B cell (primary cell): ENCODE results near the gene RBM33. TPM values are rescaled to one million over a fixed set of nuclear protein-coding genes. Genes with fewer than 3 reads are reported as not detected.

Experiments used
- ATAC-seq: fragments of 200-7000 bp; cut with Tn5 transposase; one replicate; pipeline ENCODE4 v1.10.0; 2021; ENCODE audit warnings: low read depth, mild to moderate bottlenecking, moderate number of reproducible peaks, moderate library complexity
- CTCF ChIA-PET: fragments of 350-600 bp; sonication (Branson Sonifier 250); formaldehyde crosslinking; loops from one replicate; lab custom pipeline; 2021; ENCODE audit warnings: antibody characterized with exemption, inconsistent platforms; lab: Charles Lee
- POLR2A ChIA-PET: fragments of 350-600 bp; sonication (Branson Sonifier 250); formaldehyde crosslinking; loops from one replicate; lab custom pipeline; 2021; ENCODE audit warnings: antibody characterized with exemption; lab: Charles Lee
- DNase-seq: peaks from one replicate; pipeline ENCODE4 v3.0.0; 2013
- H2AFZ ChIP-seq: 2 replicates; pipeline ENCODE4 v1.6.1; 2012; ENCODE audit warnings: mild to moderate bottlenecking, low read depth, low read length; ENCODE audit not compliant: insufficient read depth, poor library complexity, severe bottlenecking
- H3K27ac ChIP-seq, 2 donors: 1 replicate in 1 of 2; 2 replicates in 1 of 2; pipeline ENCODE4 v1.5.1; 2012 to 2013; ENCODE audit warnings: low read length in 2 of 2, mild to moderate bottlenecking in 2 of 2, moderate library complexity in 1 of 2
- H3K27me3 ChIP-seq, 4 experiments: fragments of 200-600 bp in 1 of 4; sonication (generic) in 1 of 4; replicated peaks in 1 of 4; 1 replicate in 2 of 4; 2 replicates in 2 of 4; pipeline versions ENCODE4 v1.6.1 to v1.7.0; 2013 to 2016; ENCODE audit warnings: low read length in 3 of 4, mild to moderate bottlenecking in 2 of 4, mixed read lengths in 1 of 4, moderate library complexity in 1 of 4; ENCODE audit not compliant: insufficient read depth in 4 of 4, control insufficient read depth in 3 of 4; ENCODE audit errors: control extremely low read depth in 1 of 4
- H3K36me3 ChIP-seq, 2 experiments: replicated peaks in 1 of 2; 1 replicate in 1 of 2; 2 replicates in 1 of 2; pipeline versions ENCODE4 v1.6.1 to v1.7.1; 2013; ENCODE audit warnings: low read length in 1 of 2; ENCODE audit not compliant: insufficient read depth in 2 of 2, control insufficient read depth in 1 of 2; ENCODE audit errors: control extremely low read depth in 1 of 2, extremely low read depth in 1 of 2
- H3K4me1 ChIP-seq, 2 donors: fragments of 200-600 bp in 1 of 2; sonication (generic) in 1 of 2; 1 replicate in 1 of 2; 2 replicates in 1 of 2; pipeline versions ENCODE4 v1.5.1 to v1.6.1; 2013 to 2017; ENCODE audit warnings: low read length in 2 of 2; ENCODE audit not compliant: control insufficient read depth in 2 of 2, insufficient read depth in 2 of 2
- H3K4me2 ChIP-seq: replicated peaks from 2 replicates; pipeline ENCODE3; 2012; ENCODE audit warnings: mild to moderate bottlenecking, low read depth, low read length; ENCODE audit not compliant: poor library complexity, severe bottlenecking
- H3K4me3 ChIP-seq, 5 experiments: fragments of 200-600 bp in 1 of 5; sonication (generic) in 1 of 5; 1 replicate in 3 of 5; 2 replicates in 2 of 5; pipeline versions ENCODE4 v1.5.1 to v1.7.0; 2011 to 2016; ENCODE audit warnings: low read length in 4 of 5, mild to moderate bottlenecking in 4 of 5, low read depth in 2 of 5, control low read depth in 1 of 5, moderate library complexity in 1 of 5; ENCODE audit not compliant: insufficient read depth in 1 of 5; ENCODE audit errors: control extremely low read depth in 1 of 5, extremely low read depth in 1 of 5
- H3K79me2 ChIP-seq: fragments of 200-600 bp; sonication (generic); one replicate; pipeline ENCODE4 v1.6.0; 2016; ENCODE audit warnings: low read length; ENCODE audit not compliant: control insufficient read depth, insufficient read depth
- H3K9ac ChIP-seq: fragments of 200-600 bp; sonication (generic); 2 replicates; pipeline ENCODE4 v1.6.1; 2017; ENCODE audit warnings: mild to moderate bottlenecking, low read length, moderate library complexity
- H3K9me3 ChIP-seq, 3 donors: one replicate each; pipeline versions ENCODE4 v1.6.1 to v1.7.1; 2013; ENCODE audit warnings: low read length in 2 of 3; ENCODE audit not compliant: control insufficient read depth in 2 of 3, insufficient read depth in 1 of 3; ENCODE audit errors: control extremely low read depth in 1 of 3
- H4K20me1 ChIP-seq: 2 replicates; pipeline ENCODE4 v1.6.0; 2012; ENCODE audit warnings: mild to moderate bottlenecking, low read length; ENCODE audit not compliant: insufficient read depth, control insufficient read depth, poor library complexity, severe bottlenecking
- H3K27ac Mint-ChIP-seq: one replicate; pipeline ENCODE4 v1.8.0; 2021; ENCODE audit warnings: mixed read lengths
- H3K27me3 Mint-ChIP-seq: one replicate; pipeline ENCODE4 v1.8.0; 2021; ENCODE audit warnings: mixed read lengths
- H3K4me1 Mint-ChIP-seq: one replicate; pipeline ENCODE4 v1.8.0; 2021; ENCODE audit warnings: mixed read lengths
- H3K4me3 Mint-ChIP-seq: one replicate; pipeline ENCODE4 v1.8.0; 2021; ENCODE audit warnings: mixed read lengths
- H3K9me3 Mint-ChIP-seq: one replicate; pipeline ENCODE4 v1.8.0; 2022; ENCODE audit warnings: mixed read lengths; ENCODE audit not compliant: insufficient read depth
- CTCF ChIP-seq: fragments of 200-600 bp; IDR thresholded peaks from one replicate; pipeline ENCODE4 v1.8.0; 2022; ENCODE audit warnings: antibody characterized with exemption, mild to moderate bottlenecking
- EZH2 ChIP-seq: IDR thresholded peaks from 2 replicates; pipeline ENCODE4 v1.6.1; 2012; ENCODE audit warnings: borderline replicate concordance, low read depth, mild to moderate bottlenecking, moderate library complexity, low read length; ENCODE audit not compliant: insufficient read depth, poor library complexity, severe bottlenecking
- WGBS: methylation state at CpG from one replicate; pipeline ENCODE4 v1.1.5; 2013; ENCODE audit warnings: missing lambda C conversion rate; ENCODE audit not compliant: insufficient coverage; 5-methylcytosine and 5-hydroxymethylcytosine counted together
- intact Hi-C: fragments of 100-400 bp; cut with micrococcal nuclease; formaldehyde crosslinking; loops from one replicate; pipeline ENCODE4 v1.10.0; 2022
- polyA plus RNA-seq: library from polyadenylated mRNA; depleted of rRNA; stranded (reverse); fragments of >200 nt; gene quantifications from 2 replicates; pipeline ENCODE4 v1.2.3, GENCODE V29; 2012
- total RNA-seq, 2 donors: library from RNA; stranded (reverse); fragments of 120-200 nt in 1 of 2; gene quantifications; 1 replicate in 1 of 2; 2 replicates in 1 of 2; pipeline versions ENCODE4 v1.2.3 to v1.2.4, GENCODE V29; 2013 to 2022

The RBM33 gene
- total and polyA plus RNA-seq, 2 donors (not counting 1 experiment from before 2014, with no cell fraction given), result 33.5 to 189 TPM

GRCh38 chr7:155682484-155682883 lies 38.0 kb downstream of the RBM33 start:
- H3K9ac ChIP-seq, result no peak overlapping the region
- no peak for DNase-seq
- H3K4me2 ChIP-seq, result no peak overlapping the region
- CTCF ChIA-PET, result no interaction called here
- peaks cover 88% of the 10 kb centered on the region for H3K79me2 ChIP-seq
- WGBS, result 100% methylated on average over 3 of the region's 5 CpGs
- peaks cover 3 to 61% of the 10 kb centered on the region in 2 experiments for H3K36me3 ChIP-seq
- H2AFZ ChIP-seq, result no peak overlapping the region
- H3K27ac ChIP-seq, result no peak overlapping the region
- no peaks in the 10 kb centered on the region for H3K9me3 ChIP-seq
- H3K27me3 Mint-ChIP-seq, result no peaks in the 10 kb centered on the region
- H3K27me3 ChIP-seq, result no peaks in the 10 kb centered on the region
- H3K4me1 ChIP-seq, result no peaks in the 10 kb centered on the region
- no peak for ATAC-seq
- POLR2A ChIA-PET, result interaction anchor here (0.7 kb wide), 1 partner anchor 87 kb away, joined by 4 read pairs; no protein-coding TSS in a partner anchor
- TF ChIP-seq EZH2 (no peak), CTCF (no peak)
- H4K20me1 ChIP-seq, result peaks cover 45% of the 10 kb centered on the region
- H3K4me1 Mint-ChIP-seq, result peaks cover 45% of the 10 kb centered on the region
- H3K27ac Mint-ChIP-seq, result no peak overlapping the region
- H3K4me3 ChIP-seq, result no peak overlapping the region
- H3K9me3 Mint-ChIP-seq, result no peaks in the 10 kb centered on the region
- intact Hi-C loops, result loop anchor here (5.0 kb wide), 1 partner anchor 40 kb away; no protein-coding TSS in a partner anchor
- no peak overlapping the region for H3K4me3 Mint-ChIP-seq

- peaks cover 43% of the 10 kb centered on the region for H4K20me1 ChIP-seq
- intact Hi-C loops, result loop anchor here (5.0 kb wide), 1 partner anchor 39 kb away; no protein-coding TSS in a partner anchor
- 96% methylated on average over 4 of the region's 5 CpGs for WGBS
- H3K4me3 ChIP-seq, result no peak overlapping the region
- H3K4me1 ChIP-seq, result no peaks in the 10 kb centered on the region
- no peak for TF ChIP-seq CTCF
- TF ChIP-seq EZH2, result no peak
- no peak overlapping the region for H3K9ac ChIP-seq
- H3K36me3 ChIP-seq, result peaks cover 3 to 57% of the 10 kb centered on the region in 2 experiments
- no peak overlapping the region for H2AFZ ChIP-seq
- no peak for ATAC-seq
- POLR2A ChIA-PET, result no interaction called here
- peaks cover 82% of the 10 kb centered on the region for H3K79me2 ChIP-seq
- Mint-ChIP-seq H3K9me3 (no peaks in the 10 kb centered on the region), H3K4me3 (no peak overlapping the region), H3K27ac (no peak overlapping the region), H3K27me3 (no peaks in the 10 kb centered on the region), H3K4me1 (peaks cover 44% of the 10 kb centered on the region)
- H3K9me3 ChIP-seq, result no peaks in the 10 kb centered on the region
- no peak for DNase-seq
- CTCF ChIA-PET, result no interaction called here
- H3K4me2 ChIP-seq, result no peak overlapping the region
- H3K27ac ChIP-seq, result no peak overlapping the region
- no peaks in the 10 kb centered on the region for H3K27me3 ChIP-seq
Measured at GRCh38 chr7:155683098-155683497, 38.6 kb downstream of the RBM33 start.
